Dedifferentiated amniotic fluid mesenchymal stem cell (primary cell): Measurements from ENCODE around the gene IL34.
"Not testable (repeated sequence)": the region's sequence is repeated elsewhere in the genome, so short reads cannot be mapped to it uniquely, and the experiment has no call there.

Experiments
- DNase-seq: peaks from one replicate; pipeline ENCODE4 v3.0.0-alpha.2; 2016; ENCODE audit errors: extremely low spot score

Gene IL34

DNA sequence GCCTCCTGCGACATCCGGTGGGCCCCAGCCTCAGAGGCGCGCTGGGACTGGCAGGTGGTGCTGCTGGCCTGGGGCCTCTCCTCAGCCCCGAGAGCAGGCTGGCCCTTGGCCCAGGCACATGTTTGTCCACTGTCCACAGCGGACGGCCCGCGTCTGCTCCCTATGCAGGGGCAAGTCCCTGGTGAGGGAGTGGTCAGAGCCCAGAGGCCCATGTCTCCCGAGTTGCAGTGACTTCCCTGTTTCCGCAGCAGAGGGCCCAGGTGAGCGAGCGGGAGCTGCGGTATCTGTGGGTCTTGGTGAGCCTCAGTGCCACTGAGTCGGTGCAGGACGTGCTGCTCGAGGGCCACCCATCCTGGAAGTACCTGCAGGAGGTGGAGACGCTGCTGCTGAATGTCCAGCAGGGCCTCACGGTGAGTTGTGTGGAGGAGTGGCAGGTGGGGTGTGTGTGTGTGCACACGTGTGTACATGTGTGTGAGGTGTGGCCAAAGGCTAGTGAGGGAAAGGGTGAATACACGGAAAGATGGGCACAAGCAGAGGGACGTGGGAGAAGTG, 10.4 kb downstream of the IL34 start:
- DNase-seq = no peak

DNA sequence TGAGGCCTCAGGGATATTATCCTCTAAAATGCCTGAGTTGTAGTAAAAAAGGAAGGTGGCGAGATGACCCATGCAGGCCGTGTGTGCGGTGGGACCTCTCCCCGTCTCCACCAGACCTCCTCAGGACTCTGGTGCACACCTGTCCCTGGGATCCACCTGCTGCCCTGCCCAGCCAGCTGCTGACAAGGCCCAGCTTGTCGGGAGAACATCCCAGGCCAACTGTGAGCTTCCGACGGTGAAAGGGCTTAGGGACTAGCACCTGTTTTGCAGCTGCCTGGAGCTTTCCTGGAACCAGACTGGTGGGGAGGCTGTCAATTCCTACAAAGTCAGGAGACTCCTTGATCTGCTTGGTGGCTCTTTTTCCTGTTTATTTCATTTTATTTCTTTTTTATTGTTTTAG, 11.6 kb downstream of the IL34 start:
- no peak for DNase-seq

DNA sequence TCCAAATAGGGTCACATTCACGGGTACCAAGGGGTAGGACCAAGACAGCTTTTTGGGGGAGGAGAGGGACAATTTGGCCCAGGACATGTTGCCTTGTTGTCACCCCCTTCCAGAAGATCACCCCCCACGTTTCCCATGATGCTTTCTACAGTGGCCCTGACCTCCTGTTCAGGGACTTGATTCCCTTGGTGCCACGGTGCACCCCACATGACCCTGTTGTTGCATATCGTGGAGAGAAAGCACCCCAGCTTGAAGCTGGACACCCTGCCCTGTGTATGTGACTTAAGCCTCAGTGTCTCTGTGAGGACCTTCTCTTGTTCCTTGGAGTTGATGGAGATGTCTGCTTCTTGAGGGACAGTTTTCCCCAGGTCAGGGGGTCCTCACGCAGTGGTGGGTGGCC, 12.6 kb downstream of the IL34 start:
- DNase-seq = no peak

DNA sequence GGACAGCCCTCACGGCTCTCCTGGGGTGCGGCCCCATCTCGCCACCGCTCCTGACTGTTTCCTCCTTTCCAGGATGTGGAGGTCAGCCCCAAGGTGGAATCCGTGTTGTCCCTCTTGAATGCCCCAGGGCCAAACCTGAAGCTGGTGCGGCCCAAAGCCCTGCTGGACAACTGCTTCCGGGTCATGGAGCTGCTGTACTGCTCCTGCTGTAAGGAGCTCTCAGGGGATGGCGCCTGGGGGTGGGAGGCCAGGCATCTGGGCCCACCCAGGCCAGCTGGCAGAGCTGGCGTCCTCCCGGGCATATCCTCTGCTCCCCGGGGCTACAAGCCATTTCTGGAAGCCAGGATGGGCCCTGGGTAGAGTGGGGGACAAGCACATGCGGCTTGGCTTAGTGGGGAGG, 13.2 kb downstream of the IL34 start:
- DNase-seq = no peak

GRCh38 chr16:70659953-70660671, 13.8 kb downstream of the IL34 start:
- no peak for DNase-seq

DNA sequence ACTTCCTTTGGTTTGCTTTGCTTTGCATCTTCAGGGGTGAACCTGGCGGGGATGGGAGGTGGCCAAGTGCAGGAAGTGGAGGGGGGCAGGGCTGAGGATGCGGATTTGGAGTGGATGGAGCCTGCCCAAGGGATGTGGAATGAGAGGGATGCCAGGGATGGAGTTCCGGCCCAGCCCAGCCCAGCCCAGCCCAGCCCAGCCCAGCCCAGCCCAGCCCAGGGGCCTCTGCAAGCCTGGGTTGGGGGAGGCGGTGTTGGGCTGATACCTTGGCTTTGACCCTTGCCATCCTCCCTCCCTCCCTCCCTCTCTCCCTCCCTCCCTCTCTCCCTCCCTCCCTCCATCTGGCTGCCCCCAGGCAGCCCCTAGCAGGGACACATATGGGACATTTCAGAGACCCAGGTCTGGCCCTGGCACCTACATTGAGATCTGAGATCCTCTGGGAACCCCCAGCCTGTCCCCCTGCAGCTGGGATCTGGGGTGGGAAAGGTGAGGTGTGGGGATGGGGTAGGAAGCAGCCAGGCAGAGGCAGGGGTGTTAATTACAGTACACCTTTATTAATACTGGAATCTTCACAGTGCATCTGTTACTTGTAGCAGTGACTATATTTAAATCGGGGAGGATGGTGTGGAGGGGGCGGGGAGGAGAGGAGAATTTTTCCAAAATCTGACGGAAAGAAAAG, 14.5 kb downstream of the IL34 start:
- no peak for DNase-seq

DNA sequence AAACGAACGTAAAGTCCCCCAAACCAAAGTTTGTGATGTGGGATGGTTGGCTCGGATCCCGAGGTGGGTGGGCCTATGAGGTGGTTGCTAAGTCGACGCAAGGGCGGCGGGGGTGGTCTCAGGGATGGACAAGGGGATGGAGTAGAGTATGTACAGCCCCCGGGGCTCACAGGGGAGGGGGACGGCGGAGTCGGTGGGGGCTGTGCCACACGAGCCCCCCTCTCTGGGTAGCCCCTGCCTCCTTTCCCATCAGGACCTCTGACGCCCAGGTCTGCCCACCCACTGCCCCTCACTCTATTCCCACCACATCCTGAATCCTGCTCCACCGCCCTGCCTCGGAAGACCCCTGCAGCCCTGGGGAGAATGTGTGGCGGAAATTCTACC, 15.2 kb downstream of the IL34 start:
- no peak for DNase-seq

- DNase-seq = no peak
Observed at GRCh38 chr16:70661918-70662641, 15.7 kb downstream of the IL34 start.

DNA sequence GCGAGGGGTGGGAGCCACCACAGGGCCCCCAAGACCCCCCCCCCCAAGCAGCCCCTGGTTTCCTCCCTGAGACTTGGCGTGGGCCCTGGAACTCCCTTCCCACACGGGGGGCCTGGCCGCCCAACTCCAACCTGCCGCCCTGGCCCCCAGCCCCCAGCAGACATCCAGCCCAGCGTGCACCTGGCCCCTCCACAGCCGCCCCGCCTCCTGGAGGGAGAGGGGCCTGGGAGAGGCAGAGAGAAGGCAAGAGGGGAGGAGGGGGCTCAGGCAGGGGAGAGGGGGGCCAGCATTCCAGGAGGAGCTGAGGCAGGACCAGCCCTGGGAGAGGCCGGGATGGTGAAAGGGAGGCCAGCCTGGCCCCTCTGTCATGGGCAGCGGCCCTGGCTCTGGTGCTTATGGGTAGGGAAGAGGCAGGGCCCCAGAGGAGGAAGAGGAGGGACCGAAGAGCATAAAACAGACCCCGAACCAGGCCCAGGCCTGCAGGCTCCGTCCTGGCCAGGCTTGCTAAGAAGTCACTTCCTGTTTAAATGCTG, 16.7 kb downstream of the IL34 start:
- DNase-seq = no peak

- no peak for DNase-seq
Observed at GRCh38 chr16:70663524-70664324, 17.4 kb downstream of the IL34 start.

GRCh38 chr16:70664325-70665112, 18.2 kb downstream of the IL34 start:
- DNase-seq = no peak

DNA sequence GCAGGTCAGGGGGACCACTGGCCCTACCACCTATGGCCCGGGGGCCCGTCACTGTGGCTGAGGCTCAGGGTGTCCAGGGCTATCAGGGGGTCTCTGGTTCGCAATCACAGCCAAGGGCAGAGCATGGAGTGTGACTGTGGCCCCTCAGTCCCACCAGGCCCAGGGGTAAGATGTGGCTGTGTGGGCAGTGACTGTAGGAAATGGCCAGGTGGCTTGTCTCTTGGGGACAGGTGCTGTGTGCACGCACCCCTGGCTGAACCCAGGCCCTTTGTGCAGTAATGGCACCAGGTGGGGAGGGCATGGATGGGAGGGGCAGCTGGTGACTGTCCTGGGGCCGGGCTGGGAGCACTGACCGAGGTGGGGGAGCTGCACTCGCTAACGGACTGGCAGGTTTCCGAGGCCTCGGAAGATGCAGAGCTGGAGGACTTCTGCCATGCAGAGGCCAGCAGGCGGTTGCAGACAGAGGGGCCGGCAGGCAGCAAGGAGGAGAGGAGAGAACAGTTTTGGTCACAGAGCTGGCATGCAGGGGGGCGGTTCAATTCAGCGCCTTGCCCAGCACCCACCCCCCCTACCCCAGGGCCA, 18.8 kb downstream of the IL34 start:
- no peak for DNase-seq

GRCh38 chr16:70665806-70666735, 19.7 kb downstream of the IL34 start:
- no peak for DNase-seq

DNA sequence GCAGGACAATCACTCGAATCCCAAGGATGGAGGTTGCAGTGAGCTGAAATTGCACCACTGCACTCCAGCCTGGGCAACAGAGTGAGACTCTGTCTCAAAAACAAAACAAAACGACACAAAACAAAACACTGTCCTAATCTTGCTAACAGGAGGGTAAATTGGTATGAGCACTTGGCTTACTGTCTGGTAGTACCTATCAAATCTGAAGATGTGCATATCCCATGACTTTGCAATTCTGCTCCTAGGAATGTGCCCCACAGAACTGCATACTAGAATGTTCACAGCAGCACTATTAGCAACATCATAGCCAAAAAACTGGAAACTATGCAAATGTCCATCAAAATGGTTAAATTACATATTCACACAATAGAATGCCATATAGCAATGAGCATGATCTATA, 23.8 kb downstream of the IL34 start:
- no peak for DNase-seq

DNA sequence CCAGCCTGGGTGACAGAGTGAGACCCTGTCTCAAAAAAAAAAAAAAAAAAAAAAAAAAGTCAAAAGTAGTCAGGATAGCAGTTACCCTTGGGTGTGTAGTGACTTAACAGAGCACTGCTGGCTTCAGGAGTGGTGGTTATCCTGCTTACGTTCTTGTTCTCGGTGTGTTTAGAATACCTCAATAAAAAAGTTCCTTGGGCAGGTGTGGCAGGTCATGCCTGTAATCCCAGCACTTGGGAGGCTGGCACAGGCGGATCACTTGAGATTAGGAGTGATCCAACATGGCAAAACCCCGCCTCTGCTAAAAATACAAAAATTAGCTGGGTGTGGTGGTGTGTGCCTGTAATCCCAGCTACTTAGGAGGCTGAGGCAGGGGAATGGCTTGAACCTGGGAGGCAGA, 24.6 kb downstream of the IL34 start:
- not testable (repeated sequence) for DNase-seq

DNA sequence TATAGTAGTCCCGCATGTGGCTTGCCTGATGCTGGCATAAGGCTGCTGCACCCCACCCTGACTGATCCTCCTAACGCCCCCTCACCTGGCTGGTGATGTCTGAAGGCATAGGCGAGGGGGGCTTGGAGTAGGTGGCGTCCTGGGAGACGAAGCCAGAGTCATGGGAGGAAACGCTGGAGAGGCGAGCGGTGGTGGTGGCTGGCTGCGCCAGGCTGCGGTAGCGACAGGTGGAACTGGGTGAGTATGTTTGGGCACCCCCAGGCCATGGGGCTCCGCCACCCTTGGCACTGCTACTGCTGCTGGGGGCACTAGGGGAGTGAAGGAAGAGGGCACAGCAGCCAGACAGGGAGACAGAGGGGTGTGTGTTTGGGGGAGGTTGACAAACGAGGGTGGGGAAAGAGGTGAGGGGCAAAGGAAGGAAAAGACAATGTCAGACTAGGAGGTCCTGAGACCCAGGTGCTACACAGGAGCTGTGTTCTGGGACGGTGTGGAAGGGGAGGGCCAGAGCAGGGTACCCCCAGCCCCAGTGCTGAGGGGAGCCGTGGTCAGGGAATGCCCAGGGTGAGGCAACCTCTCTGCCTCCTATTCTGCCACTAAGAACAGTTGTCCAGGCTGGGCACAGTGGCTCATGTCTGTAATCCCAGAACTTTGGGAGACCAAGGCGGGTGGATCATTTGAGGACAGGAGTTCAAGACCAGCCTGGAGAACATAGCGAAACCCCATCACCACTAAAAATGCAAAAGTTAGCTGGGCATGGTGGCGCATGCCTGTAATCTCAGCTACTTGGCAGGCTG, 28.1 kb downstream of the IL34 start:
- no peak for DNase-seq

DNA sequence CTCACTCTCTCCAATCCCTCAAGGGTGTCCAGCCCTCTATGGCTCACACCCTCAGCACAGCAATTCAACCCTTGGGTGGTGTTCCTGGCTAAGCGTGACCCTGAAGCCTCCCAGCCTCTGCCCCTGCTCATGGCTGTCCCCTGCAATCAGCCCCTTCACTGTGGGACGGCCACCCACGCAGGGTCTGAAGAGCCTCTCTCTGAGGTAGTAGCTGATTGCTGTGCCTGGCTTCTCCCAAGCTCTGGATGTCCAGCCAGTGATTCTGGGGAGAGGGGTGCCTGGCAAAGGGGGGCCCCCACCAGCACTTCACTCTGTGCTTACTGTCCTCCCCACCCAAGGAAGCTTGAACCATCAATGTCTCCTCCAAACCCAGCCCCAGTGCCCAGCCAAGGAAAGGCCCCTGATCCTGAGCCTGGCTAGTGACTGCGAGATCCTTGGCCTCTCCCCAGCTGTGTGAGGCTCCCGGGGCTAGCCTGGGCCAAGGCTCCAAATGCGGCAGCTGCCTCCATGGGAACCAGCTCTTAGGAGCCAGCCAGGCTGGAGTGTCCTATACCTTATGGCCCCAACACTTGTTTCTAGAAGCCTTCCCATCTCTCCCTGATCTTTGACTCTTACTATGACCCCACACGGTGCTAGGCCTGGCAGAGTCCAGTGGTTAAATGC, 29.6 kb downstream of the IL34 start:
- DNase-seq = no peak
